Natural killer cell treated with Interleukin-12 subunit alpha and Interleukin-12 subunit beta and Interleukin-15 and Interleukin-18, amount 100 ng/mL, for 72 hours (primary cell): Measurements from ENCODE around the gene NPRL2. TPM values are rescaled to one million over a fixed set of nuclear protein-coding genes. Genes with fewer than 3 reads are reported as not detected.

ENCODE experiments used
- ATAC-seq, 2 donors: fragments of 150-1000 bp; cut with Tn5 transposase in 1 of 2; sonication (Bioruptor Pico), chemical (Tn5 transposase) in 1 of 2; 2 replicates each; pipeline ENCODE4 v1.10.0; 2021
- DNase-seq: peaks from one replicate; pipeline ENCODE4 v3.0.0; 2022; ENCODE audit warnings: low spot score
- H3K27ac Mint-ChIP-seq, 2 donors: 1 replicate in 1 of 2; 2 replicates in 1 of 2; pipeline ENCODE4 v1.8.0; 2022; ENCODE audit warnings: mixed read lengths in 2 of 2, mild to moderate bottlenecking in 1 of 2, moderate library complexity in 1 of 2
- H3K27me3 Mint-ChIP-seq, 2 donors: 1 replicate in 1 of 2; 2 replicates in 1 of 2; pipeline ENCODE4 v1.8.0; 2022; ENCODE audit warnings: mixed read lengths in 2 of 2
- H3K36me3 Mint-ChIP-seq: one replicate; pipeline ENCODE4 v1.8.0; 2022; ENCODE audit warnings: mixed read lengths
- H3K4me1 Mint-ChIP-seq, 2 donors: 1 replicate in 1 of 2; 2 replicates in 1 of 2; pipeline ENCODE4 v1.8.0; 2022; ENCODE audit warnings: low read depth in 2 of 2, mixed read lengths in 2 of 2, mild to moderate bottlenecking in 1 of 2
- H3K4me3 Mint-ChIP-seq: one replicate; pipeline ENCODE4 v1.8.0; 2022; ENCODE audit warnings: mixed read lengths
- H3K9me3 Mint-ChIP-seq: 2 replicates; pipeline ENCODE4 v1.8.0; 2022; ENCODE audit warnings: mixed read lengths
- total RNA-seq, 2 donors: library from RNA; stranded (reverse); gene quantifications; one replicate each; pipeline ENCODE4 v1.2.3, GENCODE V29; 2022

Gene NPRL2
- total RNA-seq, 2 donors from 2014 or later = 42.3 to 44.6 TPM

- H3K27me3 Mint-ChIP-seq = no peaks in the 10 kb centered on the region
- no peak overlapping the region for H3K4me3 Mint-ChIP-seq
- H3K27ac Mint-ChIP-seq = no peak overlapping the region
- H3K36me3 Mint-ChIP-seq = no peaks in the 10 kb centered on the region
- no peaks in the 10 kb centered on the region for H3K9me3 Mint-ChIP-seq
- ATAC-seq (no peak), DNase-seq (no peak)
- no peaks in the 10 kb centered on the region for H3K4me1 Mint-ChIP-seq
Observed at GRCh38 chr3:50381383-50381782, 30.8 kb upstream of the NPRL2 start.

- H3K27me3 Mint-ChIP-seq = no peaks in the 10 kb centered on the region
- H3K9me3 Mint-ChIP-seq = no peaks in the 10 kb centered on the region
- no peaks in the 10 kb centered on the region for H3K36me3 Mint-ChIP-seq
- no peak overlapping the region for H3K27ac Mint-ChIP-seq
- ATAC-seq = no peak
- no peak overlapping the region for H3K4me3 Mint-ChIP-seq
- H3K4me1 Mint-ChIP-seq = no peaks in the 10 kb centered on the region
- no peak for DNase-seq
Observed at GRCh38 chr3:50380405-50381085, 30.0 kb upstream of the NPRL2 start.

GRCh38 chr3:50378757-50379156 lies 28.2 kb upstream of the NPRL2 start:
- H3K4me1 Mint-ChIP-seq = peaks cover 0 to under 1% of the 10 kb centered on the region in 2 donors
- H3K36me3 Mint-ChIP-seq = no peaks in the 10 kb centered on the region
- DNase-seq (no peak), ATAC-seq (no peak)
- H3K4me3 Mint-ChIP-seq = no peak overlapping the region
- no peaks in the 10 kb centered on the region for H3K27me3 Mint-ChIP-seq
- H3K9me3 Mint-ChIP-seq = no peaks in the 10 kb centered on the region
- no peak overlapping the region for H3K27ac Mint-ChIP-seq

GRCh38 chr3:50378024-50378423 lies 27.4 kb upstream of the NPRL2 start:
- Mint-ChIP-seq H3K27ac (no peak overlapping the region), H3K4me3 (no peak overlapping the region), H3K9me3 (no peaks in the 10 kb centered on the region), H3K36me3 (no peaks in the 10 kb centered on the region), H3K4me1 (peaks cover 0 to 5% of the 10 kb centered on the region in 2 donors), H3K27me3 (no peaks in the 10 kb centered on the region)
- DNase-seq = no peak
- no peak for ATAC-seq

- H3K36me3 Mint-ChIP-seq = no peaks in the 10 kb centered on the region
- no peaks in the 10 kb centered on the region for H3K9me3 Mint-ChIP-seq
- peaks cover 0 to 2% of the 10 kb centered on the region in 2 donors for H3K27me3 Mint-ChIP-seq
- H3K4me3 Mint-ChIP-seq = no peak overlapping the region
- H3K27ac Mint-ChIP-seq = no peak overlapping the region
- H3K4me1 Mint-ChIP-seq = peaks cover 0 to 10% of the 10 kb centered on the region in 2 donors
- no peak for DNase-seq
- no peak for ATAC-seq
Observed at GRCh38 chr3:50375258-50375931, 24.8 kb upstream of the NPRL2 start.

- H3K4me3 Mint-ChIP-seq = no peak overlapping the region
- ATAC-seq (no peak), DNase-seq (no peak)
- no peaks in the 10 kb centered on the region for H3K36me3 Mint-ChIP-seq
- peaks cover 0 to 10% of the 10 kb centered on the region in 2 donors for H3K4me1 Mint-ChIP-seq
- H3K9me3 Mint-ChIP-seq = no peaks in the 10 kb centered on the region
- H3K27me3 Mint-ChIP-seq = peaks cover 0 to 2% of the 10 kb centered on the region in 2 donors
- H3K27ac Mint-ChIP-seq = no peak overlapping the region
Observed at GRCh38 chr3:50374363-50375257, 24.0 kb upstream of the NPRL2 start.

GRCh38 chr3:50373146-50374051 lies 22.8 kb upstream of the NPRL2 start:
- Mint-ChIP-seq H3K27me3 (peaks cover 0 to 2% of the 10 kb centered on the region in 2 donors), H3K36me3 (no peaks in the 10 kb centered on the region), H3K4me1 (peaks cover 0 to 10% of the 10 kb centered on the region in 2 donors), H3K9me3 (no peaks in the 10 kb centered on the region), H3K27ac (peak overlapping the region in 1 of 2 donors; percentile 19), H3K4me3 (no peak overlapping the region)
- DNase-seq (no peak), ATAC-seq (no peak)

GRCh38 chr3:50372349-50372748 lies 21.8 kb upstream of the NPRL2 start:
- Mint-ChIP-seq H3K36me3 (no peaks in the 10 kb centered on the region), H3K27me3 (peaks cover 0 to 2% of the 10 kb centered on the region in 2 donors), H3K27ac (peak overlapping the region in 1 of 2 donors; percentile 19), H3K4me3 (no peak overlapping the region), H3K4me1 (peaks cover 0 to 10% of the 10 kb centered on the region in 2 donors), H3K9me3 (no peaks in the 10 kb centered on the region)
- ATAC-seq = no peak
- DNase-seq = no peak

- H3K4me1 Mint-ChIP-seq = peaks cover 0 to 10% of the 10 kb centered on the region in 2 donors
- no peaks in the 10 kb centered on the region for H3K9me3 Mint-ChIP-seq
- H3K27ac Mint-ChIP-seq = no peak overlapping the region
- no peak overlapping the region for H3K4me3 Mint-ChIP-seq
- ATAC-seq (no peak), DNase-seq (no peak)
- H3K36me3 Mint-ChIP-seq = no peaks in the 10 kb centered on the region
- peaks cover 0 to 2% of the 10 kb centered on the region in 2 donors for H3K27me3 Mint-ChIP-seq
Observed at GRCh38 chr3:50371133-50371685, 20.6 kb upstream of the NPRL2 start.

GRCh38 chr3:50370594-50370993 lies 20.0 kb upstream of the NPRL2 start:
- no peak overlapping the region for H3K4me3 Mint-ChIP-seq
- peaks cover 0 to 10% of the 10 kb centered on the region in 2 donors for H3K4me1 Mint-ChIP-seq
- H3K27ac Mint-ChIP-seq = no peak overlapping the region
- H3K27me3 Mint-ChIP-seq = peaks cover 0 to 2% of the 10 kb centered on the region in 2 donors
- no peaks in the 10 kb centered on the region for H3K9me3 Mint-ChIP-seq
- DNase-seq (no peak), ATAC-seq (no peak)
- no peaks in the 10 kb centered on the region for H3K36me3 Mint-ChIP-seq

GRCh38 chr3:50369012-50369670 lies 18.6 kb upstream of the NPRL2 start:
- no peak for ATAC-seq
- H3K4me1 Mint-ChIP-seq = peaks cover 0 to 10% of the 10 kb centered on the region in 2 donors
- H3K9me3 Mint-ChIP-seq = no peaks in the 10 kb centered on the region
- no peaks in the 10 kb centered on the region for H3K36me3 Mint-ChIP-seq
- H3K4me3 Mint-ChIP-seq = no peak overlapping the region
- peaks cover 0 to 2% of the 10 kb centered on the region in 2 donors for H3K27me3 Mint-ChIP-seq
- no peak for DNase-seq
- H3K27ac Mint-ChIP-seq = peak overlapping the region in 1 of 2 donors; percentile 31

GRCh38 chr3:50365842-50366220 lies 15.3 kb upstream of the NPRL2 start:
- H3K27ac Mint-ChIP-seq = peak overlapping the region; percentile 33 to 37
- H3K27me3 Mint-ChIP-seq = no peaks in the 10 kb centered on the region
- H3K9me3 Mint-ChIP-seq = no peaks in the 10 kb centered on the region

More at GRCh38 chr3:50365842-50366220, 15.3 kb upstream of the NPRL2 start:
- H3K36me3 Mint-ChIP-seq = no peaks in the 10 kb centered on the region
- H3K4me3 Mint-ChIP-seq = peak overlapping the region; percentile 73
- DNase-seq (no peak), ATAC-seq (no peak)
- H3K4me1 Mint-ChIP-seq = peaks cover 0 to 5% of the 10 kb centered on the region in 2 donors
